Keratinocyte (primary cell): Measurements from ENCODE around the gene SAMD4A. TPM values are rescaled to one million over a fixed set of nuclear protein-coding genes. Genes with fewer than 3 reads are reported as not detected.

Experiments used
- DNase-seq: peaks from one replicate; pipeline ENCODE4 v3.0.0-alpha.2; 2011; ENCODE audit warnings: low read depth, missing footprints, low spot score
- FAIRE-seq: peaks from 2 replicates; lab custom pipeline; 2011; peaks lifted over from hg19 to GRCh38; lab: Jason Lieb, UNC
- H2AFZ ChIP-seq: 2 replicates; pipeline ENCODE4 v1.6.0; 2012; ENCODE audit warnings: low read length, control low read depth, inconsistent platforms; ENCODE audit not compliant: control insufficient read depth
- H3K27ac ChIP-seq: 2 replicates; pipeline ENCODE4 v1.5.1; 2011; ENCODE audit warnings: low read length; ENCODE audit not compliant: control insufficient read depth, insufficient read depth
- H3K27me3 ChIP-seq: 3 replicates; pipeline ENCODE4 v1.6.0; 2011; ENCODE audit warnings: low read length; ENCODE audit not compliant: control insufficient read depth, insufficient read depth; ENCODE audit errors: extremely low read depth
- H3K36me3 ChIP-seq, 2 experiments: 2 replicates in 1 of 2; 3 replicates in 1 of 2; pipeline ENCODE4 v1.5.1; 2011; ENCODE audit warnings: low read length in 2 of 2, mild to moderate bottlenecking in 1 of 2; ENCODE audit not compliant: control insufficient read depth in 2 of 2, insufficient read depth in 2 of 2; ENCODE audit errors: extremely low read depth in 1 of 2
- H3K4me1 ChIP-seq: 3 replicates; pipeline ENCODE4 v1.5.1; 2011; ENCODE audit warnings: low read length; ENCODE audit not compliant: control insufficient read depth, insufficient read depth; ENCODE audit errors: extremely low read depth
- H3K4me2 ChIP-seq: 3 replicates; pipeline ENCODE4 v1.6.0; 2011; ENCODE audit warnings: low read depth, low read length; ENCODE audit not compliant: control insufficient read depth, insufficient read depth; ENCODE audit errors: extremely low read depth
- H3K4me3 ChIP-seq, 3 experiments: fragments of 200-600 bp in 1 of 3; sonication (generic) in 1 of 3; 2 replicates in 2 of 3; 3 replicates in 1 of 3; pipeline ENCODE4 v1.5.1; 2011 to 2016; ENCODE audit warnings: low read length in 3 of 3, mild to moderate bottlenecking in 3 of 3, control low read depth in 2 of 3, inconsistent platforms in 1 of 3, low read depth in 1 of 3, mixed read lengths in 1 of 3, mixed run types in 1 of 3, moderate library complexity in 1 of 3; ENCODE audit not compliant: control insufficient read depth in 2 of 3, insufficient read depth in 2 of 3; ENCODE audit errors: extremely low read depth in 1 of 3
- H3K79me2 ChIP-seq: 2 replicates; pipeline ENCODE4 v1.6.0; 2012; ENCODE audit warnings: low read length; ENCODE audit not compliant: control insufficient read depth, insufficient read depth
- H3K9ac ChIP-seq: 3 replicates; pipeline ENCODE4 v1.6.0; 2011; ENCODE audit warnings: low read length; ENCODE audit not compliant: control insufficient read depth, insufficient read depth; ENCODE audit errors: extremely low read depth
- H3K9me1 ChIP-seq: 3 replicates; pipeline ENCODE4 v1.6.0; 2011; ENCODE audit warnings: low read length; ENCODE audit not compliant: control insufficient read depth, insufficient read depth; ENCODE audit errors: extremely low read depth
- H3K9me3 ChIP-seq: 2 replicates; pipeline ENCODE4 v1.5.1; 2012; ENCODE audit warnings: low read depth, low read length; ENCODE audit not compliant: control insufficient read depth
- H4K20me1 ChIP-seq: 3 replicates; pipeline ENCODE4 v1.6.0; 2011; ENCODE audit warnings: low read length; ENCODE audit not compliant: control insufficient read depth, insufficient read depth; ENCODE audit errors: extremely low read depth
- EZH2 ChIP-seq: IDR thresholded peaks from one replicate; pipeline ENCODE4 v1.6.1; 2012; ENCODE audit warnings: inconsistent platforms, mild to moderate bottlenecking, low read length, moderate library complexity
- dilution Hi-C: fragments of 300-500 bp; cut with MboI; formaldehyde crosslinking; loops from one replicate; pipeline ENCODE4 v1.7.0; 2020; ENCODE audit warnings: low sequenced_read_pairs; ENCODE audit not compliant: extremely low pct_ligation_motif_present
- polyA plus RNA-seq, 5 experiments: library from polyadenylated mRNA; depleted of rRNA in 3 of 5; stranded (reverse) in 3 of 5; stranded (forward) in 1 of 5; unstranded in 1 of 5; fragments of >200 nt; gene quantifications; 1 replicate in 1 of 5; 2 replicates in 3 of 5; 3 replicates in 1 of 5; pipeline versions ENCODE4 v1.2.1 to v1.2.3, GENCODE V29; 2011 to 2012; ENCODE audit warnings: missing spikeins in 2 of 5, low read depth in 1 of 5, low replicate concordance in 1 of 5
- TF ChIP-seq, protein P1 (sequence below), 3 experiments: IDR thresholded peaks in 1 of 3; conservative IDR thresholded peaks in 1 of 3; optimal IDR thresholded peaks in 1 of 3; 2 replicates in 2 of 3; 3 replicates in 1 of 3; pipeline versions ENCODE3 to v1.5.1; 2011; ENCODE audit warnings: low read length in 3 of 3, mild to moderate bottlenecking in 3 of 3, moderate library complexity in 2 of 3, control low read depth in 1 of 3, inconsistent platforms in 1 of 3; ENCODE audit not compliant: insufficient read depth in 2 of 3; ENCODE audit errors: extremely low read depth in 1 of 3

The SAMD4A gene
- polyA plus RNA-seq, 1 donor (not counting 4 experiments of a cell fraction or from before 2014, with no cell fraction given) = 16.2 TPM

DNA sequence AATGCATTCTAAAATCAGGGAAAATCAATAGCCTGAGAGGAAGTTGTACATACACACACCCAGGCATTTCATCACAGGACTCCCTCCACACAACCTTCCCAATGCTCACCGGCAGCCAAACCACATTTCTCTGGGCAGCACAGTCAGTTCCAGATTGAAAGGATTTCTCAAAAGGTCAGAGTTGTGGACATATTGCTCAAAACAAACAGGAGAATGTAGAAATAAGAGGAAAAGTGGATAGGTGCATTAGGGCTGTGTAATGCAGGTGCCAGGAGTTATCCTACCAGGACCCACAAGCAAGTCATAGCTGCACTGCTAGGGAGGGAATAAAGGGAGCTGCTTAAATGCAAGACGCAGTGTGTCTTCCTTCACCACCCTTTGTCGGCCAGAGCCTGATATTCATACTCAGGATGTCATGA lies 272.8 kb downstream of the SAMD4A start:
- DNase-seq = no peak
- H2AFZ ChIP-seq = no peak overlapping the region

DNA sequence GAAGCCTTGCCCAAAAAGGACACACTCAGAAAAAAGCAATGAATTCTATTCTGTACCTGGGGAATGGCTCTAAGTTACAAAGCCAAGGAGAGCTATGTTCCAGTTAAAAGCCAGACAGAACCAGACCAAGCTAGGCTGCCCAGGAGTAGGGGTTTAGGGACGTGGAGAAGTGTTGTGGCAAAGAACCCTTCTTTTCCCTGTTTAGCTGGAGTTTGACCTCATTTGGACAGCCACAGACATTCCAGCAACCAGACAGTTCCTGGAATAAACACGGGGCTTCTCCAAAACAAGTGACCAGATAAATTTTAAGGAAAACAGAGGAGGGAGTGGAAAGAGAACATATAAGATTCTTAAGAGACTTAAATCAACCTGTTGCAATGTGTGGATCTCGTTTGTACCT lies 273.4 kb downstream of the SAMD4A start:
- no peak for DNase-seq
- H4K20me1 ChIP-seq = no peaks in the 10 kb centered on the region
- H3K27ac ChIP-seq = no peak overlapping the region

More for the DNA sequence above, 272.8 kb downstream of the SAMD4A start:
- no peaks in the 10 kb centered on the region for H3K36me3 ChIP-seq
- no peak overlapping the region for H3K27ac ChIP-seq
- dilution Hi-C loops = no loop called here
- H3K9me1 ChIP-seq = no peaks in the 10 kb centered on the region
- FAIRE-seq = no peak
- no peak overlapping the region for H3K4me3 ChIP-seq
- H4K20me1 ChIP-seq = no peaks in the 10 kb centered on the region
- no peaks in the 10 kb centered on the region for H3K79me2 ChIP-seq
- no peaks in the 10 kb centered on the region for H3K27me3 ChIP-seq
- no peak for TF ChIP-seq EZH2
- TF ChIP-seq, protein P1, sequence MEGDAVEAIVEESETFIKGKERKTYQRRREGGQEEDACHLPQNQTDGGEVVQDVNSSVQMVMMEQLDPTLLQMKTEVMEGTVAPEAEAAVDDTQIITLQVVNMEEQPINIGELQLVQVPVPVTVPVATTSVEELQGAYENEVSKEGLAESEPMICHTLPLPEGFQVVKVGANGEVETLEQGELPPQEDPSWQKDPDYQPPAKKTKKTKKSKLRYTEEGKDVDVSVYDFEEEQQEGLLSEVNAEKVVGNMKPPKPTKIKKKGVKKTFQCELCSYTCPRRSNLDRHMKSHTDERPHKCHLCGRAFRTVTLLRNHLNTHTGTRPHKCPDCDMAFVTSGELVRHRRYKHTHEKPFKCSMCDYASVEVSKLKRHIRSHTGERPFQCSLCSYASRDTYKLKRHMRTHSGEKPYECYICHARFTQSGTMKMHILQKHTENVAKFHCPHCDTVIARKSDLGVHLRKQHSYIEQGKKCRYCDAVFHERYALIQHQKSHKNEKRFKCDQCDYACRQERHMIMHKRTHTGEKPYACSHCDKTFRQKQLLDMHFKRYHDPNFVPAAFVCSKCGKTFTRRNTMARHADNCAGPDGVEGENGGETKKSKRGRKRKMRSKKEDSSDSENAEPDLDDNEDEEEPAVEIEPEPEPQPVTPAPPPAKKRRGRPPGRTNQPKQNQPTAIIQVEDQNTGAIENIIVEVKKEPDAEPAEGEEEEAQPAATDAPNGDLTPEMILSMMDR (optimal IDR thresholded peaks at IDR 0.05 in 1 of 3, IDR thresholded peaks at IDR 0.05 in 1 of 3, conservative IDR thresholded peaks at IDR 0.05 in 1 of 3; ENCODE audit: extremely low read depth in 1 of 3, insufficient read depth in 2 of 3, low read length in 3 of 3) = no peak
- H3K9ac ChIP-seq = no peak overlapping the region
- no peaks in the 10 kb centered on the region for H3K9me3 ChIP-seq
- no peak overlapping the region for H3K4me2 ChIP-seq
- no peaks in the 10 kb centered on the region for H3K4me1 ChIP-seq

More for the DNA sequence above, 273.4 kb downstream of the SAMD4A start:
- H3K4me2 ChIP-seq = no peak overlapping the region
- no peaks in the 10 kb centered on the region for H3K79me2 ChIP-seq
- no peak overlapping the region for H2AFZ ChIP-seq
- no peak overlapping the region for H3K9ac ChIP-seq
- no peaks in the 10 kb centered on the region for H3K9me3 ChIP-seq
- FAIRE-seq = no peak
- TF ChIP-seq, protein P1 (optimal IDR thresholded peaks at IDR 0.05 in 1 of 3, IDR thresholded peaks at IDR 0.05 in 1 of 3, conservative IDR thresholded peaks at IDR 0.05 in 1 of 3; ENCODE audit: extremely low read depth in 1 of 3, insufficient read depth in 2 of 3, low read length in 3 of 3) = no peak
- TF ChIP-seq EZH2 = no peak
- H3K9me1 ChIP-seq = no peaks in the 10 kb centered on the region
- no peaks in the 10 kb centered on the region for H3K4me1 ChIP-seq
- no peak overlapping the region for H3K4me3 ChIP-seq
- H3K36me3 ChIP-seq = no peaks in the 10 kb centered on the region
- H3K27me3 ChIP-seq = no peaks in the 10 kb centered on the region
- dilution Hi-C loops = no loop called here
